ENCODE measurements around the gene POU2F2.
"Not testable (repeated sequence)": the region's sequence is repeated elsewhere in the genome, so short reads cannot be mapped to it uniquely, and the experiment has no call there.

Gene POU2F2

DNA sequence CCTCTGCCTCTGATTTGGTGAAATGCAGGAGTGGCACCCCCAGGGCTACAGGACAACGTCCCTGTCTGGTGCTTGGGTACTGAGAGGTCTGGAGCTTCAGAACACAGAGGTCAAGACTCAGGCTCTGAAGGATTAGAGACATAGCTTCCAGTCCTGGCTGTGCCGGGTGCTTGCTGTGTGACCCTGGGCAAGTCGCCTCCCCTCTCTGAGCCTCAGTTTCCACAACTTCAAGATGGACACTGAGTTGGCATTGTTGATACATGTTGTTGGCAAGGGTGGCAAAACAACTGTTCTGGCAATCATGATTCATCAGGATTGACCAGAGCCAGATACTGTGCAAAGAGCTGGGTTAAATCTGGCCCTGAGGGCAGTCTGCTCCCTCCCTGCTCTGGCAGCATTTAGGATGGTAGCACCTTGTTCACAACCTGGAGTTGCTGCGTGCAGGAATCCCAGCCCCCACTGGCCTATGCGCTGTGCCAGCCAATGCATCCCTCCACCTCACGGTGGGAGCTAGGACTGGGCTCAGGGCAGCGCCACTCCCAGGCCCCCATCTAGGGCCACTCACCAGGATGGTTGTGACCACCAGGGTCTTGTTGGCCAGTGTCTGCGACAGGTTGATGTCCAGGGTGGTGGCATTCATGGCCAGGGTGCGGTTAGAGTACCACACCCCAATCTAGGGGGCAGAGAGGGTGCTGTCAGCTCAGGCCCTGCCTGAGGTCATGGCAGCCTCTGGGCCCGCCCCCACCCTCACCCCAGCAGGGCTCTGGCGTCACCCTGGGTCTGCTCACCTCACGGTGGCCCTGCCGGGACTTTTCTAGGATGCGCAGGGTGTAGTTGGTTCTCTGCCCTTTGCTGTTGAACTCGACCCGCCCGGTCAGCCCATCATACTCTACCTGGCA lies 79.0 kb downstream of the POU2F2 start:
- DNase-seq: no peak

DNA sequence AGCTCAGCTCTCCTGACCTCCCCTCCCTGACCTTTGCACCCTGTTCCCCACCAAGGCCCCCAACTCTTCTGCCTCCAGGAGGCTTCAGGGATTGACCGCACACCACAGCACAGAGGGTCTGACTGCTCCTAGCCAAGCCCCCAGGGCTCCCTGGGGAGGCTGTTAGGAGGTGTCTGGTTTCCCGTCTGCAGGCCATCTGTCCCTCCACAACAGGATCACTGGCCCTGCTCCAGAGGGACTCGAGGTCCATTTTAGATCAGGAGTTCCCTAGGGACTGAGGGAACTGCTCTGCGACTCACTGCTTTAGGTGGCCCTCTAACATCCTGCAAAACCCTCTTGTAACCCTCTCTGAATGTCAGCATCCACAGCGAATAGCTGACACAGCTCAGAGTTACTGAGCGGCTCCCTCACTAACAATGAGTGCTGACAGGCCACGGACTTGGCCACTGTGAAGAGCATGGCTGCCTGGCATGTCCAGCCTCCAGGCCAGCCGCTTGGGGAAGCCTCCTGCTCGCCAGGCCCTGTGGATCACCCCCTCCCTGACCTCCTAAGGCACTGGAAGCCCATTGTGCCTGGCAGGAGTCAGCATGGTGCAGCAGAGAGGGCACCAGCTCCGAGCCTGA lies 79.9 kb downstream of the POU2F2 start:
- DNase-seq: no peak

DNA sequence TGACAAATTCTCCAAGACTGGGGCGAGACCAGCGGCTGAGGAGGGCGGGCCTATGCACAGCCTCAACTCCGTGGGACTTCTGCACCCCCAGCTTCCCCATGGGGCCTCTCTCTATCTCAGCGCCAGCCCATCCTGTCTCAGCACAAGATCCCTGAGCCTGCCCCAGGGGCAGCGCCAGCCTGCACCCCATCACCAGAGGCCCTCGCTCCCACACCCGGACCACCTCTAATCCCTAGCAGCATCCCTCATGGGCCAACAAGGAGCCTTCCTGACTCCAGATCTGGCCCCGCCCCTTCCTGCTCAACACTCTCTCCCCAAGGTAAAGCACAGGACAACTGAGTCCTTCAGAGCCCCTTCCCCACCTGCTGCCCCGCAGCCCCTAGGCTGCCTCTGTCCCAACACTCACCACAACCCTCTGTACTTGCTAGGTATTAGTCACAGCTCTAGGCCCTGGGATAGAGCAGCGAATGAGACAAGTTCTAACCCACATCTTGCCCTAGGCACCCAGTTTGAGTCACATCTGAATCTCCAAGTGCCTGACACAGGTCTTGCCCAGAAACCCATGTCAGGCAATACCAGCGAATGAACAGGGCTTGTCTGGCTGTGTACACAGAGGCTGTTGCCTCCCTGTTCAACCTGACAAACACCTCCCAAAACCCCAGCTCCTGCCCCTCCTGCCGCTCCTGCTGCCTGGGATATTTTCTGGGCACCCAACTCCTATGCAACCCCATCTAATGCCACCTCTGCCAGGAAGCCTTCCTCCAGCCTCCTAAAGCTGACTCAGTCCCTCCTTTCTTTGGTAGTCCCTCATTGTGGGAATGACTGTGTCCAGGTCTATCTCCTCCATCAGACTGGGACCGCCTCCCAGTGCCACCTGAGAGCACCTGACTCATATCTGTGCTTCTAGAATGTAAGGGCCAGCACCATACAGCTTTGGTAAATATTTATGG lies 80.8 kb downstream of the POU2F2 start:
- DNase-seq: no peak

DNA sequence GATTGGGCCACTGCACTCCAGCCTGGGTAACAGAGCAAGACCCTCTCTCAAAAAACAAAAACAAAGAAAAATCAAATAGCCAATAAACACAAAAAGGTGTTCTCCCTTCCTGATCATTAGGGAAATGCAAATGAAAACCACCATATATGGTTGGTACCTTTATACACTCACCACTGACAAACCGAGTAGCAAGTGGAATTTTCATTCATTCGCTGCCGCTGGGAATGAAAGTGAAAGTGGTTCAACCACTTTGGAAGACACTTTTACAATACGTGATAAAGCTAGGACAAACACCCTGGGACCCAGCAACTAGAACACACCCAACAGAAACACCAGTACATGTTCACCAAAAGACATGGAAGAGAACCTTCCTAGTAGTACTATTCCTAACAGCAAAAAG lies 83.3 kb downstream of the POU2F2 start:
- DNase-seq: no peak

DNA sequence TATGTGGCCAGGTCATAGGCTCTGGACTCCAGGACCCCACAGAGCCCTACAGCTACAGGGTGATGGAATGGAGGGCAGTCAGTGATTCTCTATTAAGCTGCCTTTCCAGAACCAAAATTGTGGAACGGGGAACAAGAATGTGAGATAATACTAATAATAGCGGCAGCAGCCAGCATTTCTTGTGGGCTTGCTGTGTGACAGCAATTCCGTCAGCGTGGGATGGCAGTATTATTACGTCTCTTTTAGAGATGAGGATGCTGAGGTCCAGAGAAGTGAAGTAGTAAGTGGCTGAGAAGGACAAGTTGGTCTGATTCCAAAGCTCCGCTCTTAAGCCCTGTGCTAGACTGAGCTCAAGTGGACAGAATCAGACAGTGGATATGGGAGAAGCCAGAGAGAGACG lies 86.7 kb downstream of the POU2F2 start:
- DNase-seq: no peak

DNA sequence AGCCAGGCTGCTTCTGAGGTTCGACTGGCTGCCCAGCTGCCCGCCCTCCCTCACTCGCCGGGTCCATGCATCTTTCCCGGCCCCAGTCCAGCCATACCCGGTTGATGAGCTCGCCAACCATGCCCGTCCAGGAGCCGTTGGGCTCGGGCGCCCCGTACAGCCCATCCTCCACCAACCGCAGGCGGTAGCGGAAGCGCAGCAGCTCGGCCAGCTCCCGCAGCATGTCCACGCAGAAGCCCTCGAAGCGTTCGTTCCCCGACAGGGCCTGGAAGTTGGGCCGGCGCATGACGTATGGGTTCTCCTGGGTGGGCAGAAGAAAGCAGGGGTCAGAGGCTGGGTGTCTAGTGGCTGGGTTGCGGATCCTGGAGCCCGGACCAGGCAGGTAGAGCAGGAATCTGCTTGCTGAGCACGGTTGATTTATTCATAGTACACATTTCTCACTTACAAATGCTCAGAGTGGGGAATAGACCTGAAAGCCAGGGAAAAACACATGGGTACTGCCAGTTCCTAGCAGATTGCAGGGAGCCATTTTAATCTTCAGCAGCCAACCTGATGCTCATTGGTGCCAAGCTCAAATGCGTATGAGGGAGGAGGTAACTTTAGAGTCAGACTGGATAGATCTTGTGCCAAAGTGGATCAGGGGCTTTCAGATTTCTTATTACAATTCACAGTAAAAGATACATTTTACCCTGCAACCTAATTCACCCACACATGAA lies 89.6 kb downstream of the POU2F2 start:
- DNase-seq: no peak

DNA sequence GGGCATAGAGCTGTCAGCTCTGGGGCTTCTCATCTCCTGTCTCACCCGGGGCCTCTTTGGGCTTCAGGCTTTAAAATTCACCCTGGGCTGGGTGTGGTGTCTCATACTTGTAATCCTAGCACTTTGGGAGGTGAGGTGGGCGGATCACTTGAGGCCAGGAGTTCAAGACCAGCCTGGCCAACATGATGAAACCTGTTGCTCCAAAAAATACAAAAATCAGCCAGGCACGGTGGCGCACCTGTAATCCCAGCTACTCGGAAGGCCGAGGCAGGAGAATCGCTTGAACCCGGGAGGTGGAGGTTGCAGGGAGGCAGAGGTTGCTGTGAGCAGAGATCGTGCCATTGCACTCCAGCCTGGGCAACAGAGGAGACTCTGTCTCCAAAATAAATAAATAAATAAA lies 91.8 kb downstream of the POU2F2 start:
- not testable (repeated sequence) for DNase-seq

DNA sequence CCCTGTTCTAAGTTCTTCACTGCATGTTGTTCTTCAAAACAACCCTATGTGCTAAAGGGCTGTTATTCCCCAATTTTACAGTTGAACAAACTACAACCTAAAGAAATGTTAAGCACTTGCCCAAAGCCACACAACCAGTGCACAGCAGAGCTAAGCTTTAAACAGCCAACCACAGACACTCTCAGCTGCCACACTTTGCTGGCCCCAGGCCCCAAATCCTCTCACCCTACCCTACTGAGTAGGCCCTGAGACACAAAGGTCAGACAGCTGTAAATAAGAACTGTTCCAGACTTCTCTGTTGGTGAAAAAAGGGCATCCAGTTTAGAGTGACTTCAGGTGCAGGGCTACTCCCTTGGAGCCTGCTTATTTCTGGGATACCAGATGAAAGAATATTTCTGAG lies 92.2 kb downstream of the POU2F2 start:
- DNase-seq: no peak

DNA sequence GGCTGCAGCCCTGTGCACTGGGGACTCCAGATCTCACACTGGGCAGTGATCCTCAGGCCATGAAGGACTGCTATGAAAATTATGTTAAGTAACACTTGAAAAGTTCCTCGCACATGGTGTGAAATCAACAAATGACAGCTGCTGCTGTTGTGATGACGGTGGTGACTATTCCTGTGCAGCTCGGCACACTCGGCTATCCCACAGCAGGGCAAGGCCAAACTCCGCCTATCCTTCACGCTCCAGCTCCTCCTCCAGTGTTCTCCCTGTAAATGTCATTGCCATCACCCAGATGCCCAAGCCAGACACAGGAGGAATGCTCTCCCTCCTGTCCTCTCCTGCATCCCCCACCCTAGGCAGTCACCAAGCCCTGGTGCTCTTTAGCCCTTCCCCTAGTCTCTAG lies 93.6 kb downstream of the POU2F2 start:
- no peak for DNase-seq

DNA sequence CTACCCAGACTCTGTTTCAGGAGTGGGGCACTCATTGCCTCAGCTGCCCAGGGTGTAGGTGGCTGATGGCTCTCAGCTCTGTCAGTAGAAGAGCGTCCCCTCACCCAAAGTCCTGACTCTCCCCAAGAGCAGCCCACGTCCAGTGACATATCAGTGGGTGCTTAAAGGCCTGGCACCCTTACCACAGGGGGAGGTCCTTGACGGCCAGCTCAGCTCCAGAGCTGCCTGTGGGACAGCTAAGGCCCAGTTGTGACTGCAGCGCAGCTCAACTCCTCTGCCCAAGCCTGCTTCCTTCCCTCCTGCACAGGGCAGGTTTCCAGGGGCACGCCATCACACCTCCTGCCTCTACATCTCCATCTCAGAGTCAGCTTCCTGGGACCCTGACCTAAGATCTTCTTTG lies 94.6 kb downstream of the POU2F2 start:
- DNase-seq: no peak

Data from activated CD4-positive, CD25-positive, alpha-beta regulatory T cell treated with anti-CD3 and anti-CD28 coated beads, Interleukin-2, amount 50 U/mL, for 72 hours (primary cell).